Fibroblast of lung (primary cell): ENCODE measurements around the gene PTPN2. TPM values are rescaled to one million over a fixed set of nuclear protein-coding genes. Genes with fewer than 3 reads are reported as not detected.
A peak's percentile ranks its signal among the peaks of the same experiment; 100 is the strongest.

Source experiments
- DNase-seq, 2 donors: peaks; one replicate each; pipeline versions ENCODE4 v3.0.0 to v3.0.0-alpha.2; 2010; ENCODE audit warnings: low read depth in 2 of 2
- H2AFZ ChIP-seq: 2 replicates; pipeline ENCODE4 v1.5.1; 2012; ENCODE audit warnings: low read length, control low read depth, inconsistent platforms
- H3K27ac ChIP-seq: 2 replicates; pipeline ENCODE4 v1.5.1; 2011; ENCODE audit warnings: low read length, control low read depth; ENCODE audit not compliant: insufficient read depth
- H3K27me3 ChIP-seq: 2 replicates; pipeline ENCODE4 v1.5.1; 2011; ENCODE audit warnings: mild to moderate bottlenecking, low read length; ENCODE audit not compliant: control insufficient read depth, insufficient read depth
- H3K36me3 ChIP-seq: 2 replicates; pipeline ENCODE4 v1.5.1; 2011; ENCODE audit warnings: low read length; ENCODE audit not compliant: control insufficient read depth, insufficient read depth
- H3K4me1 ChIP-seq: 2 replicates; pipeline ENCODE4 v1.5.1; 2011; ENCODE audit warnings: low read length; ENCODE audit not compliant: control insufficient read depth, insufficient read depth; ENCODE audit errors: extremely low read depth
- H3K4me2 ChIP-seq: 2 replicates; pipeline ENCODE4 v1.5.1; 2011; ENCODE audit warnings: low read length, control low read depth; ENCODE audit not compliant: insufficient read depth; ENCODE audit errors: extremely low read depth
- H3K4me3 ChIP-seq, 4 experiments: fragments of 200-600 bp in 1 of 4; sonication (generic) in 1 of 4; replicated peaks in 1 of 4; 2 replicates each; pipeline ENCODE4 v1.5.1; 2011 to 2016; ENCODE audit warnings: low read length in 4 of 4, low read depth in 3 of 4, mild to moderate bottlenecking in 3 of 4, control low read depth in 2 of 4, inconsistent platforms in 1 of 4, mixed read lengths in 1 of 4; ENCODE audit not compliant: insufficient read depth in 1 of 4; ENCODE audit errors: control extremely low read depth in 1 of 4
- H3K79me2 ChIP-seq: 2 replicates; pipeline ENCODE4 v1.5.1; 2012; ENCODE audit warnings: mild to moderate bottlenecking, low read length, inconsistent platforms; ENCODE audit not compliant: control insufficient read depth, insufficient read depth
- H3K9ac ChIP-seq: 2 replicates; pipeline ENCODE4 v1.5.1; 2011; ENCODE audit warnings: mild to moderate bottlenecking, low read length, control low read depth; ENCODE audit not compliant: insufficient read depth
- H3K9me3 ChIP-seq: 2 replicates; pipeline ENCODE4 v1.5.1; 2012; ENCODE audit warnings: low read depth, low read length; ENCODE audit not compliant: control insufficient read depth, insufficient read depth
- H4K20me1 ChIP-seq: 2 replicates; pipeline ENCODE4 v1.5.1; 2011; ENCODE audit warnings: low read length; ENCODE audit not compliant: control insufficient read depth, insufficient read depth; ENCODE audit errors: extremely low read depth
- CTCF ChIP-seq, 2 donors: IDR thresholded peaks in 1 of 2; conservative IDR thresholded peaks in 1 of 2; 1 replicate in 1 of 2; 2 replicates in 1 of 2; pipeline ENCODE4 v1.5.1; 2011 to 2012; ENCODE audit warnings: low read length in 2 of 2, control low read depth in 1 of 2, inconsistent platforms in 1 of 2, low read depth in 1 of 2, mild to moderate bottlenecking in 1 of 2
- EZH2 ChIP-seq: IDR thresholded peaks from 2 replicates; pipeline ENCODE4 v1.5.1; 2012; ENCODE audit warnings: low read length, control low read depth, mild to moderate bottlenecking; ENCODE audit errors: missing control alignments
- polyA minus RNA-seq: library from RNA; depleted of rRNA, polyadenylated mRNA; stranded (reverse); fragments of >200 nt; gene quantifications from 2 replicates; pipeline ENCODE4 v1.2.3, GENCODE V29; 2011; ENCODE audit warnings: low replicate concordance
- polyA plus RNA-seq, 2 donors: library from polyadenylated mRNA; depleted of rRNA in 1 of 2; stranded (reverse) in 1 of 2; unstranded in 1 of 2; fragments of >200 nt; gene quantifications; 2 replicates each; pipeline ENCODE4 v1.2.1, GENCODE V29; 2011 to 2012; ENCODE audit warnings: missing spikeins in 1 of 2
- total RNA-seq: library from RNA; depleted of rRNA; stranded (reverse); fragments of >200 nt; gene quantifications from 2 replicates; pipeline ENCODE4 v1.2.1, GENCODE V29; 2014

The PTPN2 gene
- 23.6 and 24.1 TPM in 2 replicates for total RNA-seq
- 18.7 and 23.7 TPM in 2 replicates for polyA plus RNA-seq
- 15.6 and 18.9 TPM in 2 replicates for polyA plus RNA-seq (2012)
- polyA minus RNA-seq = 3.3 and 7.7 TPM in 2 replicates

- Histone ChIP-seq H3K9ac (peak within 1 kb of the TSS; percentile 99), H3K27ac (peak within 1 kb of the TSS; percentile 98), H3K9me3 (no peaks in the 10 kb centered on the region), H2AFZ (peak within 1 kb of the TSS; percentile 84), H3K36me3 (no peaks in the 10 kb centered on the region), H3K4me1 (no peaks in the 10 kb centered on the region), H3K4me3 (peak within 1 kb of the TSS; percentile 69 to 92 (median 78)), H4K20me1 (no peaks in the 10 kb centered on the region), H3K27me3 (no peaks in the 10 kb centered on the region), H3K79me2 (peaks cover 36% of the 10 kb centered on the region), H3K4me2 (peak within 1 kb of the TSS; percentile 94)
- DNase-seq = peak; percentile 93 to 96
- TF ChIP-seq CTCF (conservative IDR thresholded peaks at IDR 0.05 in 1 of 2, IDR thresholded peaks at IDR 0.05 in 1 of 2; ENCODE audit: low read depth in 1 of 2, low read length in 2 of 2) = no peak
- TF ChIP-seq EZH2 = no peak
Observed at GRCh38 chr18:12883684-12884405, at the start of gene PTPN2. Gene PTPN2 (minus strand): TSS chr18:12884237. CDS start chr18:12884141, 96 bp downstream.

GRCh38 chr18:12933327-12933726 lies 49.3 kb upstream of the PTPN2 start:
- TF ChIP-seq EZH2 (no peak), CTCF (conservative IDR thresholded peaks at IDR 0.05 in 1 of 2, IDR thresholded peaks at IDR 0.05 in 1 of 2; ENCODE audit: low read depth in 1 of 2, low read length in 2 of 2) (no peak)
- H3K9ac ChIP-seq = no peak overlapping the region
- no peak for DNase-seq
- H3K27ac ChIP-seq = no peak overlapping the region
- H3K27me3 ChIP-seq = no peaks in the 10 kb centered on the region
- H3K4me1 ChIP-seq = no peaks in the 10 kb centered on the region
- H3K4me3 ChIP-seq = no peak overlapping the region
- no peak overlapping the region for H2AFZ ChIP-seq
- H3K4me2 ChIP-seq = no peak overlapping the region
- H3K79me2 ChIP-seq = no peaks in the 10 kb centered on the region
- H3K36me3 ChIP-seq = no peaks in the 10 kb centered on the region
- no peaks in the 10 kb centered on the region for H3K9me3 ChIP-seq
- no peaks in the 10 kb centered on the region for H4K20me1 ChIP-seq

- Histone ChIP-seq H3K4me3 (no peak overlapping the region), H3K9me3 (no peaks in the 10 kb centered on the region), H4K20me1 (no peaks in the 10 kb centered on the region), H3K4me2 (no peak overlapping the region), H3K9ac (no peak overlapping the region), H3K4me1 (no peaks in the 10 kb centered on the region), H2AFZ (no peak overlapping the region), H3K36me3 (no peaks in the 10 kb centered on the region), H3K27ac (no peak overlapping the region), H3K79me2 (no peaks in the 10 kb centered on the region), H3K27me3 (no peaks in the 10 kb centered on the region)
- TF ChIP-seq CTCF (conservative IDR thresholded peaks at IDR 0.05 in 1 of 2, IDR thresholded peaks at IDR 0.05 in 1 of 2; ENCODE audit: low read depth in 1 of 2, low read length in 2 of 2) (no peak), EZH2 (no peak)
- no peak for DNase-seq
Observed at GRCh38 chr18:12930908-12931307, 46.9 kb upstream of the PTPN2 start.
